Measurements from ENCODE around the gene ZNF436.

ZNF436 gene

DNA sequence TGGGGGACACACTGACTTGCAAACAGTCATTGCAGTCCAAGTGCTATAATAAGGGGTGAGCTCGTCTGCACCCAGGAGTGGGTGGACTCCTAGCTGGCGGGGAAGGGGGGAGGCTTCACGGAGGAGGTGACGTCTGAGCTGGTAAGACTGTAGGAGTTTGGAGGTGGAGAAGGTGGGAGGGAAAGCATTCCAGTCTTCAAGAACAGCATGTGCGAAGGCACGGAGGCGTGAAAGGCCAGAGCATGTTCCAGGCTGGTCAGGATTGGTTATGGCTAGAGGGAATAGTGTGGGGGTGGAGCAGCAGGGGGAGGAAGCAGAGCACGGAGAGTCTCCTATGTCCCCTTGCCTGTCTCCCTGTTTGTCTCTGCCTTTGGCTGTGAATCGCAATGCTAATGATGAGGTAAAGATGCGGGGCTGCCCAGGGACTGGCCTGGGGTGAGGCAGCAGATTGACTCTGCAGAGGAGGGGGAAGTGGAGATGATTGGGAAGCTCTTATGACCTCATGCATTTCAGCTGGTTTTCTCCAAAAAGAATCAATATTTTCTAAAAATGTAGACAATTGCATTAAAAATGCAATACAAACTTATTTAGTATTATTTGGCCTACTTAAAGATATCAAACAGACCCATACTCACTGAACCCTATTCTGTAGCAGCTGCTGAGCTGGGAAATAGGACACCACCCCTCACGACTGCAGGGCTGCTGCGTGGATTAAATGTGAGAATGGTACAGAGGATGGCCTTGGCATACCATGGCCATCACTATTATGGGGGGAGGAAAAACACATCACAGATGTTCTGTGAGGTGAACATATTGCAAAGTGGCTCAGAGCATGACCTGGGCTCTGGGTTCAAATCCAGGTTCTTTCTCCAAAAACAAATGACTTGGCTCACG is 2.6 kb upstream of the ZNF436 start:
- Histone ChIP-seq H3K27ac (ENCODE audit: low read length) (no peak overlapping the region), H3K4me3 (ENCODE audit: low read depth in 1 of 2, low read length in 2 of 2) (no peak overlapping the region), H3K27me3 (ENCODE audit: insufficient read depth, low read length, poor library complexity) (no peaks in the 10 kb centered on the region), H2AFZ (ENCODE audit: low read depth, low read length) (no peak overlapping the region), H3K4me2 (ENCODE audit: insufficient read depth, low read length) (no peak overlapping the region), H3K4me1 (ENCODE audit: insufficient read depth, low read length) (peaks cover 25% of the 10 kb centered on the region), H3K36me3 (ENCODE audit: insufficient read depth, low read length) (no peaks in the 10 kb centered on the region; the same call in 1 of the 2 replicates), H3K9me3 (ENCODE audit: insufficient read depth, low read length, severe bottlenecking) (no peaks in the 10 kb centered on the region), H3K9ac (ENCODE audit: low read depth, low read length) (no peak overlapping the region), H3K79me2 (ENCODE audit: insufficient read depth, low read length) (peaks cover 21% of the 10 kb centered on the region), H4K20me1 (ENCODE audit: insufficient read depth, low read length) (no peaks in the 10 kb centered on the region)
- ATAC-seq (ENCODE audit: insufficient read depth, low read depth) (no peak), DNase-seq (no peak)
- TF ChIP-seq, protein P1, sequence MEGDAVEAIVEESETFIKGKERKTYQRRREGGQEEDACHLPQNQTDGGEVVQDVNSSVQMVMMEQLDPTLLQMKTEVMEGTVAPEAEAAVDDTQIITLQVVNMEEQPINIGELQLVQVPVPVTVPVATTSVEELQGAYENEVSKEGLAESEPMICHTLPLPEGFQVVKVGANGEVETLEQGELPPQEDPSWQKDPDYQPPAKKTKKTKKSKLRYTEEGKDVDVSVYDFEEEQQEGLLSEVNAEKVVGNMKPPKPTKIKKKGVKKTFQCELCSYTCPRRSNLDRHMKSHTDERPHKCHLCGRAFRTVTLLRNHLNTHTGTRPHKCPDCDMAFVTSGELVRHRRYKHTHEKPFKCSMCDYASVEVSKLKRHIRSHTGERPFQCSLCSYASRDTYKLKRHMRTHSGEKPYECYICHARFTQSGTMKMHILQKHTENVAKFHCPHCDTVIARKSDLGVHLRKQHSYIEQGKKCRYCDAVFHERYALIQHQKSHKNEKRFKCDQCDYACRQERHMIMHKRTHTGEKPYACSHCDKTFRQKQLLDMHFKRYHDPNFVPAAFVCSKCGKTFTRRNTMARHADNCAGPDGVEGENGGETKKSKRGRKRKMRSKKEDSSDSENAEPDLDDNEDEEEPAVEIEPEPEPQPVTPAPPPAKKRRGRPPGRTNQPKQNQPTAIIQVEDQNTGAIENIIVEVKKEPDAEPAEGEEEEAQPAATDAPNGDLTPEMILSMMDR (IDR thresholded peaks at IDR 0.05; ENCODE audit: borderline replicate concordance, extremely low read depth, low read length, poor library complexity, severe bottlenecking) = no peak
- no peak for TF ChIP-seq EZH2 (IDR thresholded peaks at IDR 0.05; ENCODE audit: borderline replicate concordance, low read depth, low read length, severe bottlenecking)

DNA sequence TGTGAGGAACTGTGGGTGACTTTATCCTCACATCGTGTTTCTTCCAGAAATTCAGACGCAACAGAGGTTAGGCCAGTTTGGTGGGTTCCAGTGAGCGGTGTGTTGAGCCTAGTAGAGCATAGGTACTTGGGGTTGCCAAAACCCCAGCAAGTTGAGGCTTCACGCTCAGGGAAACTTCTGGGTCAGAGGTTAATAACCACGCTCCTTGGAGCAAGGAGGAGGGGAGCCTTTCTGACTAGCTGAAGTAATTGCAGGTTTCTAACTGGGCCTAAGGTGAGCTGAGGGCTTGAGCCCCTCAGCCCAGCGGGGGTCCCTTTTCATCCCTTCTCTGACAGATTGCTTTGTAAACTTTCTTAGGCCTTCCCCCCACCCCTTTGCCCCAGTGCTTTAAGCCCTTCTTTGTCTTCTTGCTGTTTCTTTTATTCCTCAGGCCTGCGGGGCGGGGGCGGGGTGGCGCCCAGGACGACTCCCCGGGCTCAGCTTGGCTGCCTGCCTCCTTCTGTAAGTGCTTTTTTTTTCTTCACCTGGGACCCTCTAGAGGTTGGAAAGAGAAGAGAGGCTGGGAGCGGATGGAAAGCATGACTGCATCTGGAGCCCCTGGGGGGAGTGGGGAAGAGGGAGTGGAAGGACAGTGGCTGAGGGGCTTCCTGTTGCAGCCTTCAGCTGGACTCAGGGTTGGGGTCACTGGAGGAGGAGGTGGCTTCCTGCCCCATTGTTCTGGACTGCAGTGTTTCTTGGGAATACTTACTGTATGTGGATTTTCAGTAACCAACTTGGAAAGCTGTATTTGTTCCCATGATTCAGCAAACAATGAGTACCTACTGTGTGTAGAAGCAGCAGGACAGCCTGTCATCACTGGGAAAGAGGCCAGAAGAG is 1.3 kb upstream of the ZNF436 start:
- Histone ChIP-seq H3K27ac (ENCODE audit: low read length) (peak overlapping the region; percentile 99; the same call in 1 of the 2 replicates), H3K4me2 (ENCODE audit: insufficient read depth, low read length) (peak overlapping the region; percentile 97), H3K4me3 (ENCODE audit: low read depth in 1 of 2, low read length in 2 of 2) (no peak overlapping the region), H2AFZ (ENCODE audit: low read depth, low read length) (no peak overlapping the region), H3K36me3 (ENCODE audit: insufficient read depth, low read length) (peaks cover 9% of the 10 kb centered on the region; the same call in 1 of the 2 replicates), H4K20me1 (ENCODE audit: insufficient read depth, low read length) (no peaks in the 10 kb centered on the region), H3K79me2 (ENCODE audit: insufficient read depth, low read length) (peaks cover 30% of the 10 kb centered on the region), H3K9me3 (ENCODE audit: insufficient read depth, low read length, severe bottlenecking) (no peaks in the 10 kb centered on the region), H3K9ac (ENCODE audit: low read depth, low read length) (peak overlapping the region; percentile 93; the same call in 1 of the 2 replicates), H3K27me3 (ENCODE audit: insufficient read depth, low read length, poor library complexity) (no peaks in the 10 kb centered on the region), H3K4me1 (ENCODE audit: insufficient read depth, low read length) (peaks cover 35% of the 10 kb centered on the region)
- ATAC-seq (ENCODE audit: insufficient read depth, low read depth) (no peak), DNase-seq (no peak)
- TF ChIP-seq EZH2 (IDR thresholded peaks at IDR 0.05; ENCODE audit: borderline replicate concordance, low read depth, low read length, severe bottlenecking) = no peak
- TF ChIP-seq, protein P1 (IDR thresholded peaks at IDR 0.05; ENCODE audit: borderline replicate concordance, extremely low read depth, low read length, poor library complexity, severe bottlenecking) = no peak

DNA sequence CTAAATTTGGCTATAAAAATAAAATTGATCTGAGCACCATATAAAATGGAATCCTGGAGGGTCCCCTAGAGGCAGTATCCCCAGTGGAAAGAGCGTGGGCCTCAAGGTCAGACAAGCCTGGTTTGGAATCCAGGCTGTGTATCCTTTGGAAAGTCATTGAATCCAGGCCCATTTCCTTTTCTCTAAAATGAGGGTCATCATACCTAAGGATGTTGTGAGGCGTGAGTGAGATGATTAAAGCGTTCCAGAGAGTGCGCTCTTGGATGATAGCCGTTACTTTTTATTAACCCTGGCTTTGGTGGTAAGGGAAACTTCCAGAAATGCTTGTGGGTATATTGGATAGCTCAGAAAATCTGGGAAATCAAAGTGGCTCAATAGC is 683 bp upstream of the ZNF436 start:
- peaks cover 30% of the 10 kb centered on the region for H3K79me2 ChIP-seq (ENCODE audit: insufficient read depth, low read length)
- TF ChIP-seq EZH2 (IDR thresholded peaks at IDR 0.05; ENCODE audit: borderline replicate concordance, low read depth, low read length, severe bottlenecking) = no peak
- TF ChIP-seq, protein P1 (IDR thresholded peaks at IDR 0.05; ENCODE audit: borderline replicate concordance, extremely low read depth, low read length, poor library complexity, severe bottlenecking) = no peak
- H2AFZ ChIP-seq (ENCODE audit: low read depth, low read length) = no peak overlapping the region
- peak overlapping the region; percentile 97 for H3K4me2 ChIP-seq (ENCODE audit: insufficient read depth, low read length)
- H3K27me3 ChIP-seq (ENCODE audit: insufficient read depth, low read length, poor library complexity) = no peaks in the 10 kb centered on the region
- no peaks in the 10 kb centered on the region for H4K20me1 ChIP-seq (ENCODE audit: insufficient read depth, low read length)
- H3K9ac ChIP-seq (ENCODE audit: low read depth, low read length) = peak overlapping the region; percentile 93
- H3K36me3 ChIP-seq (ENCODE audit: insufficient read depth, low read length) = peaks cover 9% of the 10 kb centered on the region; the same call in 1 of the 2 replicates
- peak overlapping the region; percentile 99; the same call in 1 of the 2 replicates for H3K27ac ChIP-seq (ENCODE audit: low read length)
- no peak for ATAC-seq (ENCODE audit: insufficient read depth, low read depth)
- H3K4me3 ChIP-seq (ENCODE audit: low read depth in 1 of 2, low read length in 2 of 2) = peak overlapping the region in 1 of 2 experiments; percentile 94; a peak in 2 of 4 replicates
- no peaks in the 10 kb centered on the region for H3K9me3 ChIP-seq (ENCODE audit: insufficient read depth, low read length, severe bottlenecking)
- DNase-seq = no peak
- H3K4me1 ChIP-seq (ENCODE audit: insufficient read depth, low read length) = peaks cover 35% of the 10 kb centered on the region
